ENCODE results near the gene GBA3.

The GBA3 gene

DNA sequence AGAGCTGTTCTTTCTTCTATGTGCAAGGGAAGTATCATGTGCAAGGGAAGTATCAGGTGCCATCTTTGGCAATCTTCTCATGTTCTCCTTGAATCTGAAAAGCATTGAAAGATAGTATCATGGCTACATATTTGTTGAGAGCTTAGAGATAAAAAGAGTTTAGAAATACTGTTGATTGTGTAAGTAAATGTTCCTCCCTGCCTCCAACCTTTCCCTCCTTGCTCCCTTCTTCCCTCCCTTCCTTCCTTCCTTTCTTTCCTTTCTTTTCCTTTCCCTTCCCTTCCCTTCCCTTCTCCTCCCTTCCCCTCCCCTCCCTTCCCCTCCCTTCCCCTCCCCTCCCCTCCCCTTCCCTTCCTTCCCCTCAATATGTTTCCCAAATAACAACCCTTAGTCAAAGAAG is 108.7 kb downstream of the GBA3 start (continued):
- TF ChIP-seq PPARA (CRISPR knock-in tag; IDR thresholded peaks at IDR 0.05; ENCODE audit: borderline replicate concordance) (no peak), ZFP30 (CRISPR knock-in tag; IDR thresholded peaks at IDR 0.05) (no peak), SNAI2 (CRISPR knock-in tag; IDR thresholded peaks at IDR 0.05) (no peak), CSRNP3 (CRISPR knock-in tag; IDR thresholded peaks at IDR 0.05) (no peak), RARB (CRISPR knock-in tag; IDR thresholded peaks at IDR 0.05) (no peak), ZFP3 (CRISPR knock-in tag; IDR thresholded peaks at IDR 0.05) (no peak), ARNTL (CRISPR knock-in tag; IDR thresholded peaks at IDR 0.05; ENCODE audit: borderline replicate concordance, low read depth) (no peak), TCF4 (CRISPR knock-in tag; IDR thresholded peaks at IDR 0.05; ENCODE audit: borderline replicate concordance) (no peak), ZC3H10 (CRISPR knock-in tag; IDR thresholded peaks at IDR 0.05) (no peak), ESRRG (CRISPR knock-in tag; IDR thresholded peaks at IDR 0.05) (no peak), ZNF565 (CRISPR knock-in tag; conservative IDR thresholded peaks at IDR 0.05; ENCODE audit: low read depth) (no peak), TOX (CRISPR knock-in tag; IDR thresholded peaks at IDR 0.05; ENCODE audit: borderline replicate concordance) (no peak), BACH2 (CRISPR knock-in tag; IDR thresholded peaks at IDR 0.05; ENCODE audit: borderline replicate concordance) (no peak)
- TF ChIP-seq, protein P1, sequence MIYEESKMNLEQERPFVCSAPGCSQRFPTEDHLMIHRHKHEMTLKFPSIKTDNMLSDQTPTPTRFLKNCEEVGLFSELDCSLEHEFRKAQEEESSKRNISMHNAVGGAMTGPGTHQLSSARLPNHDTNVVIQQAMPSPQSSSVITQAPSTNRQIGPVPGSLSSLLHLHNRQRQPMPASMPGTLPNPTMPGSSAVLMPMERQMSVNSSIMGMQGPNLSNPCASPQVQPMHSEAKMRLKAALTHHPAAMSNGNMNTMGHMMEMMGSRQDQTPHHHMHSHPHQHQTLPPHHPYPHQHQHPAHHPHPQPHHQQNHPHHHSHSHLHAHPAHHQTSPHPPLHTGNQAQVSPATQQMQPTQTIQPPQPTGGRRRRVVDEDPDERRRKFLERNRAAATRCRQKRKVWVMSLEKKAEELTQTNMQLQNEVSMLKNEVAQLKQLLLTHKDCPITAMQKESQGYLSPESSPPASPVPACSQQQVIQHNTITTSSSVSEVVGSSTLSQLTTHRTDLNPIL (CRISPR knock-in tag; IDR thresholded peaks at IDR 0.05; ENCODE audit: low read depth) = no peak

- ATAC-seq = no peak
- TF ChIP-seq CSRNP3 (CRISPR knock-in tag; IDR thresholded peaks at IDR 0.05) (no peak), OSR1 (CRISPR knock-in tag; IDR thresholded peaks at IDR 0.05) (no peak), RARB (CRISPR knock-in tag; IDR thresholded peaks at IDR 0.05) (no peak), BACH2 (CRISPR knock-in tag; IDR thresholded peaks at IDR 0.05; ENCODE audit: borderline replicate concordance) (no peak), CSDC2 (CRISPR knock-in tag; IDR thresholded peaks at IDR 0.05) (no peak), SNAI2 (CRISPR knock-in tag; IDR thresholded peaks at IDR 0.05) (no peak), TCF4 (CRISPR knock-in tag; IDR thresholded peaks at IDR 0.05; ENCODE audit: borderline replicate concordance) (no peak), PATZ1 (CRISPR knock-in tag; IDR thresholded peaks at IDR 0.05; ENCODE audit: borderline replicate concordance) (no peak), ZFP30 (CRISPR knock-in tag; IDR thresholded peaks at IDR 0.05) (no peak), ZFP3 (CRISPR knock-in tag; IDR thresholded peaks at IDR 0.05) (no peak), ZNF565 (CRISPR knock-in tag; conservative IDR thresholded peaks at IDR 0.05; ENCODE audit: low read depth) (no peak), PPARA (CRISPR knock-in tag; IDR thresholded peaks at IDR 0.05; ENCODE audit: borderline replicate concordance) (no peak)
- TF ChIP-seq, protein P1 (CRISPR knock-in tag; IDR thresholded peaks at IDR 0.05; ENCODE audit: low read depth) = no peak
Observed at GRCh38 chr4:22802876-22803275, 110.1 kb downstream of the GBA3 start.

DNA sequence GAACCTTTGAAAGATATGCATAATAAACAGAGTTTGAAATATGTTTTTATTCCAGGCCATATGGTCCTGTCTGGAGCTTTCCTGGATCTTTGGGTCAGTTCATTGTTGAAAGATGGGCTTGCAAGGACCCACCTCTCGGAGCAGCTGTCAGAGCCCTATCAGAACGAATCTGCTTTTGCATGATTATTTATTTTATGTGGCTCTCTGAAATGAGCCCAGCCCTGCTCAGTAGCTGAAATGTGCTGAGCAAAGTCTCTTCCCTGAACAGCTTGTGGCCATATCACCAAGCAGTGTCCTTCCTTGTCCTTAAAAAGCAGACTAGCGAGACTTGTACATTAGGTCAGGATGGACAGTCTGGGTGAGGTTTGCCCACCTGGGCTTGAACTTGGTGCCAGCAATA is 110.8 kb downstream of the GBA3 start:
- ATAC-seq = no peak
- TF ChIP-seq BACH2 (CRISPR knock-in tag; IDR thresholded peaks at IDR 0.05; ENCODE audit: borderline replicate concordance) = no peak
- no peak for TF ChIP-seq ARNTL (CRISPR knock-in tag; IDR thresholded peaks at IDR 0.05; ENCODE audit: borderline replicate concordance, low read depth)
- TF ChIP-seq TCF4 (CRISPR knock-in tag; IDR thresholded peaks at IDR 0.05; ENCODE audit: borderline replicate concordance) = no peak
- no peak for TF ChIP-seq ZFP30 (CRISPR knock-in tag; IDR thresholded peaks at IDR 0.05)
- TF ChIP-seq ZNF565 (CRISPR knock-in tag; conservative IDR thresholded peaks at IDR 0.05; ENCODE audit: low read depth) = no peak
- TF ChIP-seq, protein P1 (CRISPR knock-in tag; IDR thresholded peaks at IDR 0.05; ENCODE audit: low read depth) = no peak
- TF ChIP-seq TOX (CRISPR knock-in tag; IDR thresholded peaks at IDR 0.05; ENCODE audit: borderline replicate concordance) = no peak
- no peak for TF ChIP-seq CSDC2 (CRISPR knock-in tag; IDR thresholded peaks at IDR 0.05)
- no peak for TF ChIP-seq ESRRG (CRISPR knock-in tag; IDR thresholded peaks at IDR 0.05)
- TF ChIP-seq ZC3H10 (CRISPR knock-in tag; IDR thresholded peaks at IDR 0.05) = no peak
- no peak for TF ChIP-seq PPARA (CRISPR knock-in tag; IDR thresholded peaks at IDR 0.05; ENCODE audit: borderline replicate concordance)

All from SK-N-SH treated with all-trans-retinoic acid at 6 μM for 48 hours (cell line).